SU-DHL-6 (cell line): ENCODE measurements around the gene MAP4.
A peak's percentile ranks its signal among the peaks of the same experiment; 100 is the strongest.
"Not testable (repeated sequence)": the region's sequence is repeated elsewhere in the genome, so short reads cannot be mapped to it uniquely, and the experiment has no call there.

ENCODE experiments used
- H2AFZ ChIP-seq: fragments of 200-600 bp; sonication (generic); 2 replicates; pipeline ENCODE4 v1.6.1; 2014; ENCODE audit warnings: low read depth, mild to moderate bottlenecking, moderate library complexity, mixed read lengths, antibody characterized with exemption, low read length; ENCODE audit not compliant: severe bottlenecking
- H3F3A ChIP-seq: fragments of 200-600 bp; shearing (Covaris generic); 2 replicates; pipeline ENCODE4 v1.6.0; 2016; ENCODE audit warnings: antibody characterized with exemption, mild to moderate bottlenecking; ENCODE audit not compliant: insufficient read depth
- H3K27ac ChIP-seq: fragments of 200-600 bp; sonication (generic); 2 replicates; pipeline ENCODE4 v1.5.1; 2016; ENCODE audit warnings: low read depth, mild to moderate bottlenecking, low read length, moderate library complexity, mixed read lengths
- H3K27me3 ChIP-seq: fragments of 200-600 bp; sonication (generic), shearing (Covaris generic); 2 replicates; pipeline ENCODE4 v1.6.0; 2014; ENCODE audit warnings: mild to moderate bottlenecking, low read length
- H3K36me3 ChIP-seq: fragments of 200-600 bp; sonication (generic); 2 replicates; pipeline ENCODE4 v1.6.1; 2014; ENCODE audit warnings: mild to moderate bottlenecking, low read length, mixed read lengths
- H3K4me2 ChIP-seq: fragments of 300-600, 200-600 bp; shearing (Covaris generic), sonication (generic); 2 replicates; pipeline ENCODE4 v1.6.0; 2014; ENCODE audit warnings: low read length, low read depth, mild to moderate bottlenecking; ENCODE audit not compliant: poor library complexity, severe bottlenecking
- H3K4me3 ChIP-seq: fragments of 200-600 bp; sonication (generic); 2 replicates; pipeline ENCODE4 v1.5.1; 2014; ENCODE audit warnings: antibody characterized with exemption, low read length, mild to moderate bottlenecking, mixed read lengths; ENCODE audit not compliant: insufficient read depth, poor library complexity, severe bottlenecking
- H3K79me2 ChIP-seq: fragments of 200-600 bp; sonication (generic); 2 replicates; pipeline ENCODE4 v1.6.1; 2014; ENCODE audit warnings: mild to moderate bottlenecking, low read length, moderate library complexity; ENCODE audit not compliant: insufficient read depth
- H3K9ac ChIP-seq: fragments of 200-600 bp; sonication (generic); 2 replicates; pipeline ENCODE4 v1.7.0; 2014; ENCODE audit warnings: mild to moderate bottlenecking, low read length
- H3K9me2 ChIP-seq: fragments of 200-600 bp; sonication (generic); replicated peaks from 2 replicates; pipeline ENCODE4 v1.6.1; 2014; ENCODE audit warnings: low read length; ENCODE audit not compliant: insufficient read depth
- H3K9me3 ChIP-seq: fragments of 200-600 bp; sonication (generic); 2 replicates; pipeline ENCODE4 v1.6.1; 2014; ENCODE audit warnings: low read length, mixed read lengths; ENCODE audit not compliant: insufficient read depth
- H4K20me1 ChIP-seq: fragments of 200-600 bp; sonication (generic); 2 replicates; pipeline ENCODE4 v1.6.1; 2014; ENCODE audit warnings: low read depth, mild to moderate bottlenecking, antibody characterized with exemption, low read length, moderate library complexity, mixed read lengths
- CTCF ChIP-seq: fragments of 200-600 bp; sonication (generic); IDR thresholded peaks from one replicate; pipeline ENCODE4 v1.5.1; 2017; ENCODE audit warnings: antibody characterized with exemption, mild to moderate bottlenecking, low read length, moderate library complexity; ENCODE audit not compliant: insufficient read depth, poor library complexity, severe bottlenecking
- EZH2phosphoT487 ChIP-seq: fragments of 200-600 bp; sonication (generic), shearing (Covaris generic); conservative IDR thresholded peaks from 2 replicates; pipeline ENCODE4 v1.6.1; 2018; ENCODE audit warnings: mild to moderate bottlenecking, antibody characterized with exemption, low read length, moderate library complexity, mixed read lengths

Gene MAP4

GRCh38 chr3:47836986-47837385 lies 179.2 kb downstream of the MAP4 start:
- no peaks in the 10 kb centered on the region for H3K9me3 ChIP-seq
- no peaks in the 10 kb centered on the region for H3K9me2 ChIP-seq
- no peak overlapping the region for H2AFZ ChIP-seq
- no peak overlapping the region for H3K9ac ChIP-seq
- H3K4me3 ChIP-seq, result no peak overlapping the region
- H3K36me3 ChIP-seq, result peaks cover under 1% of the 10 kb centered on the region; the same call in 1 of the 2 replicates
- no peak for TF ChIP-seq CTCF
- no peak for TF ChIP-seq EZH2phosphoT487
- H3K27me3 ChIP-seq, result no peaks in the 10 kb centered on the region
- H3F3A ChIP-seq, result no peaks in the 10 kb centered on the region
- no peak overlapping the region for H3K27ac ChIP-seq
- no peak overlapping the region for H3K4me2 ChIP-seq
- H4K20me1 ChIP-seq, result no peaks in the 10 kb centered on the region
- H3K79me2 ChIP-seq, result peaks cover 9% of the 10 kb centered on the region; the same call in 1 of the 2 replicates

- H3K27me3 ChIP-seq, H2AFZ ChIP-seq, H3K9me3 ChIP-seq, H3F3A ChIP-seq, H3K9me2 ChIP-seq, H3K4me2 ChIP-seq, H3K4me3 ChIP-seq, H3K9ac ChIP-seq, H3K27ac ChIP-seq, H4K20me1 ChIP-seq: not testable (repeated sequence)
- Histone ChIP-seq H3K36me3 (peaks cover 15% of the 10 kb centered on the region), H3K79me2 (peaks cover 36% of the 10 kb centered on the region)
Observed at GRCh38 chr3:47829482-47829881, 186.7 kb downstream of the MAP4 start.

DNA sequence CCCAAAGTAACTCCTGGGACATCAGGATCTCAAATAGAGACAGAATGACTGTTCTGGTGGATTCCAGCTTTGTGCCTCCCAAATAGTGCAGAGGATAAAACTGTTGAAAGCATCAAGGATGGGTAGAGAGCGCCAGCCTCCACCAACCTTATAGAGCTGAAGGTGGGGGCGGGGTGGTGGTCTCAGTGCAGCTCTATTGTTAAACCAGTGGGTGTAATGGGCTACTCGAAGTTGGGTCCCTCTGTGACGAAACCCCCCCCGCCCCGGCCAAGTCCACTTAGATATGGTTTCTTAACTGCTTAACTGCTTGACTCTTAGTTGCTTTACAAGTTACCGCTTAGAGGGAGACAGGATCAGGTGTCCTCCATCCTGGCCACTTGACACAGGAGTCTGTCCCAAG lies 190.6 kb downstream of the MAP4 start:
- peaks cover 40% of the 10 kb centered on the region for H3K79me2 ChIP-seq
- H3K27ac ChIP-seq, result peak overlapping the region; percentile 55
- peak overlapping the region; percentile 96 for H2AFZ ChIP-seq
- no peaks in the 10 kb centered on the region for H4K20me1 ChIP-seq
- H3F3A ChIP-seq, result no peaks in the 10 kb centered on the region
- no peaks in the 10 kb centered on the region for H3K27me3 ChIP-seq
- H3K4me2 ChIP-seq, result peak overlapping the region; percentile 75
- peak overlapping the region; percentile 95 for H3K9ac ChIP-seq
- H3K9me3 ChIP-seq, result no peaks in the 10 kb centered on the region
- no peaks in the 10 kb centered on the region for H3K9me2 ChIP-seq
- H3K4me3 ChIP-seq, result peak overlapping the region; percentile 92
- peaks cover 7% of the 10 kb centered on the region for H3K36me3 ChIP-seq
- TF ChIP-seq CTCF, result no peak
- no peak for TF ChIP-seq EZH2phosphoT487

- peaks cover 40% of the 10 kb centered on the region for H3K79me2 ChIP-seq
- no peaks in the 10 kb centered on the region for H3K9me2 ChIP-seq
- no peaks in the 10 kb centered on the region for H3K9me3 ChIP-seq
- H3K27ac ChIP-seq, result peak overlapping the region; percentile 55
- H2AFZ ChIP-seq, result peak overlapping the region; percentile 96
- peak overlapping the region; percentile 95 for H3K9ac ChIP-seq
- no peaks in the 10 kb centered on the region for H3F3A ChIP-seq
- no peaks in the 10 kb centered on the region for H3K27me3 ChIP-seq
- H3K4me2 ChIP-seq, result peak overlapping the region; percentile 75
- H3K4me3 ChIP-seq, result peak overlapping the region; percentile 92
- peaks cover 7% of the 10 kb centered on the region for H3K36me3 ChIP-seq
- TF ChIP-seq CTCF (peak; percentile 86), EZH2phosphoT487 (no peak)
- H4K20me1 ChIP-seq, result no peaks in the 10 kb centered on the region
Observed at GRCh38 chr3:47824541-47825473, 191.4 kb downstream of the MAP4 start.
